ENCODE measurements around the gene LGR5. TPM values are rescaled to one million over a fixed set of nuclear protein-coding genes. Genes with fewer than 3 reads are reported as not detected.

The LGR5 gene
- total and polyA plus RNA-seq, 2 of the 8 experiments (the other 6 are each of a cell fraction or from before 2014, with no cell fraction given) = 0.08 to 0.19 TPM

GRCh38 chr12:71548893-71549292, 109.3 kb downstream of the LGR5 start (continued):
- TF ChIP-seq CHD7 (IDR thresholded peaks at IDR 0.05; ENCODE audit: insufficient replicate concordance, low read length) (no peak), TAF1 (IDR thresholded peaks at IDR 0.05; ENCODE audit: low read depth, low read length) (no peak), SP4 (IDR thresholded peaks at IDR 0.05; ENCODE audit: low read length) (no peak), JUN (IDR thresholded peaks at IDR 0.05; ENCODE audit: low read depth, low read length) (no peak), TAF7 (optimal IDR thresholded peaks at IDR 0.05; ENCODE audit: borderline replicate concordance, low read depth, low read length) (no peak), SIX5 (IDR thresholded peaks at IDR 0.05; ENCODE audit: low read depth, low read length) (no peak), ATF2 (IDR thresholded peaks at IDR 0.05; ENCODE audit: low read length) (no peak), RXRA (IDR thresholded peaks at IDR 0.05; ENCODE audit: insufficient read depth, low read depth, low read length) (no peak), HDAC6 (IDR thresholded peaks at IDR 0.05; ENCODE audit: low read depth, low read length) (no peak), SUZ12 (IDR thresholded peaks at IDR 0.05; ENCODE audit: low read length) (no peak)
